Prostate gland (tissue), 2 donors: ENCODE measurements around the gene TBC1D22B.

Experiments
- POLR2AphosphoS5 ChIP-seq: sonication (generic); formaldehyde crosslinking; IDR thresholded peaks from one replicate; pipeline ENCODE4 v1.6.1; 2017; ENCODE audit warnings: antibody characterized with exemption
- TF ChIP-seq, protein P1 (sequence below), 4 experiments: fragments of 200-600 bp in 2 of 4; fragments of 450-650 bp in 2 of 4; sonication (generic) in 2 of 4; IDR thresholded peaks; 1 replicate in 3 of 4; 2 replicates in 1 of 4; pipeline ENCODE4 v1.5.1; 2016 to 2019; ENCODE audit warnings: antibody characterized with exemption in 4 of 4, mild to moderate bottlenecking in 2 of 4, moderate library complexity in 2 of 4

DNA sequence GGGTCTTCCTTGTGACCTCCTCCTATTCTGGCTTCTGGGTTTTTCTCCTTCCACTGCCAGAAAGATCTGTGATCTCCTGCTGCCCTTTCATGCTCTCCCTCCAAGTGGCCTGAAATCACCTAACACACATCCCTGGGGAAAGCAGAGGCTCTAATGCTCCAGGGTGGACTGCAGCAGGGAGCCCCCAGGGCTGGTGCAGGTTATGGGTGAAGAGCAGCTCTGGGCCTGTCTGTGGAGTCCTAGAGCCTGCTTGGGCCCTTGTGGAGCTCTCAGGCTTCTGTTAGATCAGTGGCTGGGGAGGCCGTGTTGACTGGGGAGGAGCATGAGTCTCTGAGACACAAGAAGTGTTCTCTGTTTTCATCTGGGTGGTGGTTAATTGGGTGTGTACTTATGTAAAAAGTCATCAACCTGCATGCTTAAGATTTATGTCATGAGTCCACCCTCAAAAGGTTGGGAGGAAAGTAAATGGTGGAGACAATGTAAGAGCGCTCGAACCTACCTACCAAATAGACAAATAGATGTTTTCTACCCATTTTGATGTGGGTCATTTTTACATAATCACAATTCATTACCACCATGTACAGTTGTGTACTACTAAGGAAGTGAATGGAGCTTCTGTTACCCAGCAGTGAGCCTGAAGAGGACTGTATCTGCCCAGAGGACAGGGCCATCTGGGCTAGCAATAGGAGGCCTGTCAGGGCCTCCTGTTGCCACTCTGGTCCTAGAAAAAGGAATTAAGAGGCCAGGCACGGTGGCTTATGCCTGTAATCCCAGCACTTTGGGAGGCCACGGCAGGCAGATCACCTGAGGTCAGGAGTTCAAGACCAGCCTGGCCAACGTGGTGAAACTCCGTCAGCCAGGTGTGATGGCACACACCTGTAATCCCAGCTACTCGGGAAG lies 64.2 kb downstream of the TBC1D22B start:
- TF ChIP-seq POLR2AphosphoS5, result no peak
- TF ChIP-seq, protein P1, sequence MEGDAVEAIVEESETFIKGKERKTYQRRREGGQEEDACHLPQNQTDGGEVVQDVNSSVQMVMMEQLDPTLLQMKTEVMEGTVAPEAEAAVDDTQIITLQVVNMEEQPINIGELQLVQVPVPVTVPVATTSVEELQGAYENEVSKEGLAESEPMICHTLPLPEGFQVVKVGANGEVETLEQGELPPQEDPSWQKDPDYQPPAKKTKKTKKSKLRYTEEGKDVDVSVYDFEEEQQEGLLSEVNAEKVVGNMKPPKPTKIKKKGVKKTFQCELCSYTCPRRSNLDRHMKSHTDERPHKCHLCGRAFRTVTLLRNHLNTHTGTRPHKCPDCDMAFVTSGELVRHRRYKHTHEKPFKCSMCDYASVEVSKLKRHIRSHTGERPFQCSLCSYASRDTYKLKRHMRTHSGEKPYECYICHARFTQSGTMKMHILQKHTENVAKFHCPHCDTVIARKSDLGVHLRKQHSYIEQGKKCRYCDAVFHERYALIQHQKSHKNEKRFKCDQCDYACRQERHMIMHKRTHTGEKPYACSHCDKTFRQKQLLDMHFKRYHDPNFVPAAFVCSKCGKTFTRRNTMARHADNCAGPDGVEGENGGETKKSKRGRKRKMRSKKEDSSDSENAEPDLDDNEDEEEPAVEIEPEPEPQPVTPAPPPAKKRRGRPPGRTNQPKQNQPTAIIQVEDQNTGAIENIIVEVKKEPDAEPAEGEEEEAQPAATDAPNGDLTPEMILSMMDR (IDR thresholded peaks at IDR 0.05), result no peak
